ENCODE results near the gene CFL1. TPM values are rescaled to one million over a fixed set of nuclear protein-coding genes. Genes with fewer than 3 reads are reported as not detected.

The CFL1 gene
- total and polyA plus RNA-seq, 10 of the 15 experiments (the other 5 are each of a cell fraction or from before 2014, with no cell fraction given), result 164 to 2,994 (median 1,500) TPM

DNA sequence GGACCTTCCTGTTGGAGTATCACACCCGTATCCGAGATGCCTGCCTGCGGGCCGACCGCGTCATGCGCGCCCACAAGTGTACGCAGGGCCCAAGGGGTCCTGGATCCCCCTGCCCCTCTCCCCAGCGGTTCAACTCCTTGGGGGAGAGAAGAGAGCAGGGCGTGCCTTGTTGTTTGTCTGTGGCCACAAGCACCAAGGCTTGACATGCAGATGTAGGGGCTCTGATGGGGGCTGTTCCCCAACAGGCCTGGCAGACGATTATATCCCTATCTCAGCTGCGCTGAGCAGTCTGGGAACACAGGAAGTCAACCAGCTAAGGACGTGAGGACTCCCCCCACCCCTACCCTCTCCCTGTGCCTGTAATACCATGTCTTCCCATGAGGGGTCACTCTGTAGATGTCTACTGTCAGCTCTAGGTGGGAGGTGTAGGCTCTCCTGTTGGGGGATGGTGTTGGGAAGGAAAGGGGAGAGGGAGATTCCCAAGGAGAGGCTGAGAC is 6.8 kb downstream of the CFL1 start:
- Histone ChIP-seq H4K20me1 (ENCODE audit: control insufficient read depth, insufficient read depth) (peaks cover 17% of the 10 kb centered on the region), H3K9me3 (replicated peaks; ENCODE audit: control insufficient read depth, insufficient read depth, low read length) (peaks cover 2% of the 10 kb centered on the region; the same call in 2 of the 3 replicates), H3K4me1 (ENCODE audit: control insufficient read depth, insufficient read depth, low read length) (peaks cover 8% of the 10 kb centered on the region), H2AFZ (ENCODE audit: control insufficient read depth, low read depth, low read length) (no peak overlapping the region), H3K4me2 (ENCODE audit: control insufficient read depth, insufficient read depth) (no peak overlapping the region), H3K27ac (ENCODE audit: control insufficient read depth, insufficient read depth) (no peak overlapping the region), H3K36me3 (ENCODE audit: control insufficient read depth in 2 of 2, insufficient read depth in 2 of 2, low read length in 1 of 2) (peaks cover 31 to 40% of the 10 kb centered on the region in 2 experiments; a peak in 3 of 4 replicates), H3K9ac (ENCODE audit: control insufficient read depth, insufficient read depth, low read length) (no peak overlapping the region), H3K79me2 (ENCODE audit: control insufficient read depth, insufficient read depth, low read length) (peaks cover 22% of the 10 kb centered on the region), H3K27me3 (replicated peaks in 1 of 2; ENCODE audit: control insufficient read depth in 2 of 2, insufficient read depth in 2 of 2, low read length in 1 of 2) (no peaks in the 10 kb centered on the region), H3K4me3 (no peak overlapping the region)
- FAIRE-seq, result peak; percentile 38
- no TSS peak for BruUV-seq (replicated peaks)
- intact Hi-C loops (cut with micrococcal nuclease; ENCODE audit: unreplicated experiment), result no loop called here
- in situ Hi-C loops (cut with MboI), result loop anchor here (25.0 kb wide), 1 partner anchor 1614 kb away; the partner anchor contains the start of genes DNAJC4, FKBP2, NUDT22 and PPP1R14B
- CTCF ChIA-PET, result interaction anchor here (0.9 to 3.8 kb wide), 7 partner anchors 11 to 145 kb away, joined by 3 to 17 read pairs (median 3); partner anchors contain the start of gene FIBP
- ATAC-seq, result peak; percentile 40
- POLR2A ChIA-PET, result interaction anchor here (1.1 kb wide), 1 partner anchor 9 kb away, joined by 3 read pairs; the partner anchor contains the start of gene MUS81
- DNase-seq (ENCODE audit: low read depth, low spot score), result no peak
- RAD21 ChIA-PET (ENCODE audit: unreplicated experiment), result interaction anchor here (1.2 kb wide), 1 partner anchor 33 kb away, joined by 4 read pairs; no protein-coding TSS in a partner anchor
- WGBS (ENCODE audit: insufficient coverage, insufficient replicate concordance, low lambda C conversion rate, missing lambda C conversion rate), result 76% methylated on average over 14 of the region's 14 CpGs
- SMC1A ChIA-PET (ENCODE audit: uncharacterized antibody, unreplicated experiment), result interaction anchor here (1.0 kb wide), 1 partner anchor 33 kb away, joined by 3 read pairs; no protein-coding TSS in a partner anchor
- no peak for TF ChIP-seq BACH1 (IDR thresholded peaks at IDR 0.05; ENCODE audit: borderline replicate concordance)
- TF ChIP-seq RCOR1 (conservative IDR thresholded peaks at IDR 0.05; ENCODE audit: low read depth, low read length), result no peak
- no peak for TF ChIP-seq BRCA1 (IDR thresholded peaks at IDR 0.05; ENCODE audit: low read depth, low read length)
- TF ChIP-seq, protein P1, sequence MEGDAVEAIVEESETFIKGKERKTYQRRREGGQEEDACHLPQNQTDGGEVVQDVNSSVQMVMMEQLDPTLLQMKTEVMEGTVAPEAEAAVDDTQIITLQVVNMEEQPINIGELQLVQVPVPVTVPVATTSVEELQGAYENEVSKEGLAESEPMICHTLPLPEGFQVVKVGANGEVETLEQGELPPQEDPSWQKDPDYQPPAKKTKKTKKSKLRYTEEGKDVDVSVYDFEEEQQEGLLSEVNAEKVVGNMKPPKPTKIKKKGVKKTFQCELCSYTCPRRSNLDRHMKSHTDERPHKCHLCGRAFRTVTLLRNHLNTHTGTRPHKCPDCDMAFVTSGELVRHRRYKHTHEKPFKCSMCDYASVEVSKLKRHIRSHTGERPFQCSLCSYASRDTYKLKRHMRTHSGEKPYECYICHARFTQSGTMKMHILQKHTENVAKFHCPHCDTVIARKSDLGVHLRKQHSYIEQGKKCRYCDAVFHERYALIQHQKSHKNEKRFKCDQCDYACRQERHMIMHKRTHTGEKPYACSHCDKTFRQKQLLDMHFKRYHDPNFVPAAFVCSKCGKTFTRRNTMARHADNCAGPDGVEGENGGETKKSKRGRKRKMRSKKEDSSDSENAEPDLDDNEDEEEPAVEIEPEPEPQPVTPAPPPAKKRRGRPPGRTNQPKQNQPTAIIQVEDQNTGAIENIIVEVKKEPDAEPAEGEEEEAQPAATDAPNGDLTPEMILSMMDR (IDR thresholded peaks at IDR 0.05 in 2 of 3, conservative IDR thresholded peaks at IDR 0.05 in 1 of 3; ENCODE audit: control insufficient read depth in 2 of 3, extremely low read depth in 1 of 3, insufficient read depth in 1 of 3, low read depth in 3 of 3, low read length in 3 of 3), result peak in 2 of 3 experiments; percentile 46 to 64; a peak in 4 of 6 replicates
- TF ChIP-seq ZNF24 (IDR thresholded peaks at IDR 0.05), result no peak
- TF ChIP-seq, protein P2, sequence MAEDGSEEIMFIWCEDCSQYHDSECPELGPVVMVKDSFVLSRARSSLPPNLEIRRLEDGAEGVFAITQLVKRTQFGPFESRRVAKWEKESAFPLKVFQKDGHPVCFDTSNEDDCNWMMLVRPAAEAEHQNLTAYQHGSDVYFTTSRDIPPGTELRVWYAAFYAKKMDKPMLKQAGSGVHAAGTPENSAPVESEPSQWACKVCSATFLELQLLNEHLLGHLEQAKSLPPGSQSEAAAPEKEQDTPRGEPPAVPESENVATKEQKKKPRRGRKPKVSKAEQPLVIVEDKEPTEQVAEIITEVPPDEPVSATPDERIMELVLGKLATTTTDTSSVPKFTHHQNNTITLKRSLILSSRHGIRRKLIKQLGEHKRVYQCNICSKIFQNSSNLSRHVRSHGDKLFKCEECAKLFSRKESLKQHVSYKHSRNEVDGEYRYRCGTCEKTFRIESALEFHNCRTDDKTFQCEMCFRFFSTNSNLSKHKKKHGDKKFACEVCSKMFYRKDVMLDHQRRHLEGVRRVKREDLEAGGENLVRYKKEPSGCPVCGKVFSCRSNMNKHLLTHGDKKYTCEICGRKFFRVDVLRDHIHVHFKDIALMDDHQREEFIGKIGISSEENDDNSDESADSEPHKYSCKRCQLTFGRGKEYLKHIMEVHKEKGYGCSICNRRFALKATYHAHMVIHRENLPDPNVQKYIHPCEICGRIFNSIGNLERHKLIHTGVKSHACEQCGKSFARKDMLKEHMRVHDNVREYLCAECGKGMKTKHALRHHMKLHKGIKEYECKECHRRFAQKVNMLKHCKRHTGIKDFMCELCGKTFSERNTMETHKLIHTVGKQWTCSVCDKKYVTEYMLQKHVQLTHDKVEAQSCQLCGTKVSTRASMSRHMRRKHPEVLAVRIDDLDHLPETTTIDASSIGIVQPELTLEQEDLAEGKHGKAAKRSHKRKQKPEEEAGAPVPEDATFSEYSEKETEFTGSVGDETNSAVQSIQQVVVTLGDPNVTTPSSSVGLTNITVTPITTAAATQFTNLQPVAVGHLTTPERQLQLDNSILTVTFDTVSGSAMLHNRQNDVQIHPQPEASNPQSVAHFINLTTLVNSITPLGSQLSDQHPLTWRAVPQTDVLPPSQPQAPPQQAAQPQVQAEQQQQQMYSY (CRISPR knock-in tag; IDR thresholded peaks at IDR 0.05), result no peak
- no peak for TF ChIP-seq ZNF207 (IDR thresholded peaks at IDR 0.05; ENCODE audit: borderline replicate concordance)
- TF ChIP-seq, protein P3, sequence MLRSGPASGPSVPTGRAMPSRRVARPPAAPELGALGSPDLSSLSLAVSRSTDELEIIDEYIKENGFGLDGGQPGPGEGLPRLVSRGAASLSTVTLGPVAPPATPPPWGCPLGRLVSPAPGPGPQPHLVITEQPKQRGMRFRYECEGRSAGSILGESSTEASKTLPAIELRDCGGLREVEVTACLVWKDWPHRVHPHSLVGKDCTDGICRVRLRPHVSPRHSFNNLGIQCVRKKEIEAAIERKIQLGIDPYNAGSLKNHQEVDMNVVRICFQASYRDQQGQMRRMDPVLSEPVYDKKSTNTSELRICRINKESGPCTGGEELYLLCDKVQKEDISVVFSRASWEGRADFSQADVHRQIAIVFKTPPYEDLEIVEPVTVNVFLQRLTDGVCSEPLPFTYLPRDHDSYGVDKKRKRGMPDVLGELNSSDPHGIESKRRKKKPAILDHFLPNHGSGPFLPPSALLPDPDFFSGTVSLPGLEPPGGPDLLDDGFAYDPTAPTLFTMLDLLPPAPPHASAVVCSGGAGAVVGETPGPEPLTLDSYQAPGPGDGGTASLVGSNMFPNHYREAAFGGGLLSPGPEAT (IDR thresholded peaks at IDR 0.05; ENCODE audit: low read depth), result no peak
- TF ChIP-seq, protein P4, sequence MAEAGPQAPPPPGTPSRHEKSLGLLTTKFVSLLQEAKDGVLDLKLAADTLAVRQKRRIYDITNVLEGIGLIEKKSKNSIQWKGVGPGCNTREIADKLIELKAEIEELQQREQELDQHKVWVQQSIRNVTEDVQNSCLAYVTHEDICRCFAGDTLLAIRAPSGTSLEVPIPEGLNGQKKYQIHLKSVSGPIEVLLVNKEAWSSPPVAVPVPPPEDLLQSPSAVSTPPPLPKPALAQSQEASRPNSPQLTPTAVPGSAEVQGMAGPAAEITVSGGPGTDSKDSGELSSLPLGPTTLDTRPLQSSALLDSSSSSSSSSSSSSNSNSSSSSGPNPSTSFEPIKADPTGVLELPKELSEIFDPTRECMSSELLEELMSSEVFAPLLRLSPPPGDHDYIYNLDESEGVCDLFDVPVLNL (IDR thresholded peaks at IDR 0.05; ENCODE audit: low read depth, low read length), result no peak
- TF ChIP-seq SPI1 (IDR thresholded peaks at IDR 0.05; ENCODE audit: borderline replicate concordance, insufficient read depth, low read depth, low read length), result no peak
- no peak for TF ChIP-seq ASH2L (IDR thresholded peaks at IDR 0.05; ENCODE audit: borderline replicate concordance, low read depth)
- TF ChIP-seq POLR2AphosphoS5 (IDR thresholded peaks at IDR 0.05; ENCODE audit: low read length), result peak; percentile 9; the same call in 1 of the 2 replicates
- peak; percentile 24 for TF ChIP-seq POLR2A (IDR thresholded peaks at IDR 0.05; ENCODE audit: low read depth, low read length)
- no peak for TF ChIP-seq SMARCA5 (IDR thresholded peaks at IDR 0.05)
- TF ChIP-seq PAX8 (IDR thresholded peaks at IDR 0.05), result no peak
- no peak for TF ChIP-seq MYC (IDR thresholded peaks at IDR 0.05; ENCODE audit: insufficient read depth, insufficient read length, insufficient replicate concordance, low read length, severe bottlenecking)

Measured in GM12878 (cell line).